HEK293 (cell line): ENCODE results near the gene CSMD2.
"Not testable (repeated sequence)": the region's sequence is repeated elsewhere in the genome, so short reads cannot be mapped to it uniquely, and the experiment has no call there.

ENCODE experiments used
- CTCF ChIA-PET: fragments of 350-600 bp; formaldehyde crosslinking; extraction: SDS; loops from one replicate; lab custom pipeline; 2021; ENCODE audit warnings: antibody characterized with exemption; lab: Yijun Ruan, JAX
- POLR2A ChIA-PET: fragments of 300-600 bp; formaldehyde crosslinking; extraction: SDS; loops from one replicate; lab custom pipeline; 2020; ENCODE audit warnings: antibody characterized with exemption, inconsistent platforms; lab: Yijun Ruan, JAX
- H3K27ac ChIP-seq: fragments of 200-500 bp; sonication (Bioruptor generic); 2 replicates; pipeline ENCODE4 v1.5.1; 2014; ENCODE audit warnings: low read depth, low read length, control low read depth, inconsistent platforms; ENCODE audit errors: extremely low read depth
- H3K36me3 ChIP-seq, 2 experiments: fragments of 200-500 bp in 1 of 2; sonication (Bioruptor generic) in 1 of 2; 1 replicate in 1 of 2; 2 replicates in 1 of 2; pipeline ENCODE4 v1.5.1; 2014 to 2017; ENCODE audit warnings: inconsistent platforms in 2 of 2, low read length in 2 of 2; ENCODE audit not compliant: control insufficient read depth in 2 of 2, insufficient read depth in 1 of 2
- H3K4me1 ChIP-seq: fragments of 200-500 bp; sonication (Bioruptor generic); 2 replicates; pipeline ENCODE4 v1.5.1; 2014; ENCODE audit warnings: mild to moderate bottlenecking, low read length, inconsistent platforms; ENCODE audit not compliant: control insufficient read depth, insufficient read depth
- H3K4me3 ChIP-seq: 2 replicates; pipeline ENCODE4 v1.5.1; 2011; ENCODE audit warnings: low read depth, mild to moderate bottlenecking, control low read depth, low read length, moderate library complexity
- H3K9me3 ChIP-seq: fragments of 200-500 bp; sonication (Bioruptor generic); 2 replicates; pipeline ENCODE4 v1.5.1; 2014; ENCODE audit warnings: low read depth, low read length, inconsistent platforms; ENCODE audit not compliant: control insufficient read depth, insufficient read depth
- BCL6B ChIP-seq: fragments of 450-650 bp; formaldehyde crosslinking; IDR thresholded peaks from 2 replicates; pipeline ENCODE4 v1.5.1; 2017; ENCODE audit warnings: missing biosample characterization, missing genetic modification characterization
- OSR2 ChIP-seq: fragments of 450-650 bp; formaldehyde crosslinking; IDR thresholded peaks from 2 replicates; pipeline ENCODE4 v1.5.1; 2016; ENCODE audit warnings: missing biosample characterization, missing genetic modification characterization
- ZBTB48 ChIP-seq: fragments of 450-650 bp; formaldehyde crosslinking; IDR thresholded peaks from 2 replicates; pipeline ENCODE4 v1.5.1; 2016; ENCODE audit warnings: missing biosample characterization, missing genetic modification characterization
- ZNF132 ChIP-seq: fragments of 450-650 bp; formaldehyde crosslinking; IDR thresholded peaks from 2 replicates; pipeline ENCODE4 v1.5.1; 2017; ENCODE audit warnings: missing biosample characterization, missing genetic modification characterization, borderline replicate concordance
- ZNF146 ChIP-seq: fragments of 450-650 bp; formaldehyde crosslinking; IDR thresholded peaks from 2 replicates; pipeline ENCODE4 v1.5.1; 2016; ENCODE audit warnings: missing biosample characterization, missing genetic modification characterization
- ZNF214 ChIP-seq: fragments of 450-650 bp; formaldehyde crosslinking; IDR thresholded peaks from 2 replicates; pipeline ENCODE4 v1.5.1; 2017; ENCODE audit warnings: missing biosample characterization, mild to moderate bottlenecking, missing genetic modification characterization, borderline replicate concordance
- ZNF239 ChIP-seq: fragments of 450-650 bp; formaldehyde crosslinking; IDR thresholded peaks from 2 replicates; pipeline ENCODE4 v1.5.1; 2016; ENCODE audit warnings: missing biosample characterization, missing genetic modification characterization
- ZNF266 ChIP-seq: fragments of 450-650 bp; formaldehyde crosslinking; IDR thresholded peaks from 2 replicates; pipeline ENCODE4 v1.5.1; 2016; ENCODE audit warnings: missing biosample characterization, missing genetic modification characterization, low read depth
- ZNF311 ChIP-seq: fragments of 450-650 bp; formaldehyde crosslinking; IDR thresholded peaks from 2 replicates; pipeline ENCODE4 v1.5.1; 2017; ENCODE audit warnings: missing biosample characterization, missing genetic modification characterization, borderline replicate concordance
- ZNF37A ChIP-seq: fragments of 450-650 bp; IDR thresholded peaks from 2 replicates; pipeline ENCODE4 v1.5.1; 2018; ENCODE audit warnings: missing biosample characterization, missing genetic modification characterization
- ZNF561 ChIP-seq: fragments of 450-650 bp; IDR thresholded peaks from 2 replicates; pipeline ENCODE4 v1.5.1; 2018; ENCODE audit warnings: missing biosample characterization, missing genetic modification characterization, borderline replicate concordance
- ZNF585B ChIP-seq: fragments of 450-650 bp; formaldehyde crosslinking; IDR thresholded peaks from 2 replicates; pipeline ENCODE4 v1.5.1; 2016; ENCODE audit warnings: missing biosample characterization, missing genetic modification characterization
- ZNF596 ChIP-seq: fragments of 450-650 bp; IDR thresholded peaks from 2 replicates; pipeline ENCODE4 v1.5.0; 2018; ENCODE audit warnings: missing biosample characterization, mild to moderate bottlenecking, missing genetic modification characterization, moderate library complexity
- ZNF600 ChIP-seq: fragments of 450-650 bp; formaldehyde crosslinking; IDR thresholded peaks from 2 replicates; pipeline ENCODE4 v1.5.1; 2016; ENCODE audit warnings: missing biosample characterization, missing genetic modification characterization
- ZNF747 ChIP-seq: fragments of 450-650 bp; formaldehyde crosslinking; IDR thresholded peaks from 2 replicates; pipeline ENCODE4 v1.5.1; 2016; ENCODE audit warnings: missing biosample characterization, missing genetic modification characterization
- TF ChIP-seq, protein P1 (sequence below): fragments of 450-650 bp; formaldehyde crosslinking; IDR thresholded peaks from 2 replicates; pipeline ENCODE4 v1.5.1; 2016; ENCODE audit warnings: missing biosample characterization, missing genetic modification characterization, borderline replicate concordance
- TF ChIP-seq, protein P2 (sequence below): fragments of 450-650 bp; formaldehyde crosslinking; IDR thresholded peaks from 2 replicates; pipeline ENCODE4 v1.5.1; 2016; ENCODE audit warnings: missing biosample characterization, missing genetic modification characterization

The CSMD2 gene

GRCh38 chr1:34018285-34018684, 146.7 kb downstream of the CSMD2 start (continued):
- TF ChIP-seq, protein P1, sequence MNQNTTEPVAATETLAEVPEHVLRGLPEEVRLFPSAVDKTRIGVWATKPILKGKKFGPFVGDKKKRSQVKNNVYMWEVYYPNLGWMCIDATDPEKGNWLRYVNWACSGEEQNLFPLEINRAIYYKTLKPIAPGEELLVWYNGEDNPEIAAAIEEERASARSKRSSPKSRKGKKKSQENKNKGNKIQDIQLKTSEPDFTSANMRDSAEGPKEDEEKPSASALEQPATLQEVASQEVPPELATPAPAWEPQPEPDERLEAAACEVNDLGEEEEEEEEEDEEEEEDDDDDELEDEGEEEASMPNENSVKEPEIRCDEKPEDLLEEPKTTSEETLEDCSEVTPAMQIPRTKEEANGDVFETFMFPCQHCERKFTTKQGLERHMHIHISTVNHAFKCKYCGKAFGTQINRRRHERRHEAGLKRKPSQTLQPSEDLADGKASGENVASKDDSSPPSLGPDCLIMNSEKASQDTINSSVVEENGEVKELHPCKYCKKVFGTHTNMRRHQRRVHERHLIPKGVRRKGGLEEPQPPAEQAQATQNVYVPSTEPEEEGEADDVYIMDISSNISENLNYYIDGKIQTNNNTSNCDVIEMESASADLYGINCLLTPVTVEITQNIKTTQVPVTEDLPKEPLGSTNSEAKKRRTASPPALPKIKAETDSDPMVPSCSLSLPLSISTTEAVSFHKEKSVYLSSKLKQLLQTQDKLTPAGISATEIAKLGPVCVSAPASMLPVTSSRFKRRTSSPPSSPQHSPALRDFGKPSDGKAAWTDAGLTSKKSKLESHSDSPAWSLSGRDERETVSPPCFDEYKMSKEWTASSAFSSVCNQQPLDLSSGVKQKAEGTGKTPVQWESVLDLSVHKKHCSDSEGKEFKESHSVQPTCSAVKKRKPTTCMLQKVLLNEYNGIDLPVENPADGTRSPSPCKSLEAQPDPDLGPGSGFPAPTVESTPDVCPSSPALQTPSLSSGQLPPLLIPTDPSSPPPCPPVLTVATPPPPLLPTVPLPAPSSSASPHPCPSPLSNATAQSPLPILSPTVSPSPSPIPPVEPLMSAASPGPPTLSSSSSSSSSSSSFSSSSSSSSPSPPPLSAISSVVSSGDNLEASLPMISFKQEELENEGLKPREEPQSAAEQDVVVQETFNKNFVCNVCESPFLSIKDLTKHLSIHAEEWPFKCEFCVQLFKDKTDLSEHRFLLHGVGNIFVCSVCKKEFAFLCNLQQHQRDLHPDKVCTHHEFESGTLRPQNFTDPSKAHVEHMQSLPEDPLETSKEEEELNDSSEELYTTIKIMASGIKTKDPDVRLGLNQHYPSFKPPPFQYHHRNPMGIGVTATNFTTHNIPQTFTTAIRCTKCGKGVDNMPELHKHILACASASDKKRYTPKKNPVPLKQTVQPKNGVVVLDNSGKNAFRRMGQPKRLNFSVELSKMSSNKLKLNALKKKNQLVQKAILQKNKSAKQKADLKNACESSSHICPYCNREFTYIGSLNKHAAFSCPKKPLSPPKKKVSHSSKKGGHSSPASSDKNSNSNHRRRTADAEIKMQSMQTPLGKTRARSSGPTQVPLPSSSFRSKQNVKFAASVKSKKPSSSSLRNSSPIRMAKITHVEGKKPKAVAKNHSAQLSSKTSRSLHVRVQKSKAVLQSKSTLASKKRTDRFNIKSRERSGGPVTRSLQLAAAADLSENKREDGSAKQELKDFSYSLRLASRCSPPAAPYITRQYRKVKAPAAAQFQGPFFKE (tag by site-specific recombination): no peak
- TF ChIP-seq ZNF585B (tag by site-specific recombination): no peak
- no peak for TF ChIP-seq ZNF214 (tag by site-specific recombination)
- no peak for TF ChIP-seq ZNF266 (tag by site-specific recombination)

DNA sequence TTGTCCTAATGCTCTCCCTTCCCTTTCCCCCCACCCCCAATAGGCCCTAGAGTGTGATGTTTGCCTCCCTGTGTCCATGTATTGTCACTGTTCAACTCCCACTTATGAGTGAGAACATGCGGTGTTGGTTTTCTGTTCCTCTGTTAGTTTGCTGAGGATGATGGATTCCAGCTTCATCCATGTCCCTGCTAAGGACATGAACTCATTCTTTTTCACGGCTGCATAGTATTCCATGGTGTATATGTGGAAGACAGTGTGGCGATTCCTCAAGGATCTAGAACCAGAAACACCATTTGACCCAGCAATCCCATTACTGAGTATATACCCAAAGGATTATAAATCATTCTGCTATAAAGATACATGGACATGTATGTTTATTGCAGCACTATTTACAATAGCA, 148.7 kb downstream of the CSMD2 start:
- peak; percentile 80 for TF ChIP-seq ZNF146 (tag by site-specific recombination)
- CTCF ChIA-PET, H3K27ac ChIP-seq, H3K36me3 ChIP-seq, POLR2A ChIA-PET, H3K9me3 ChIP-seq, H3K4me3 ChIP-seq, H3K4me1 ChIP-seq: not testable (repeated sequence)

DNA sequence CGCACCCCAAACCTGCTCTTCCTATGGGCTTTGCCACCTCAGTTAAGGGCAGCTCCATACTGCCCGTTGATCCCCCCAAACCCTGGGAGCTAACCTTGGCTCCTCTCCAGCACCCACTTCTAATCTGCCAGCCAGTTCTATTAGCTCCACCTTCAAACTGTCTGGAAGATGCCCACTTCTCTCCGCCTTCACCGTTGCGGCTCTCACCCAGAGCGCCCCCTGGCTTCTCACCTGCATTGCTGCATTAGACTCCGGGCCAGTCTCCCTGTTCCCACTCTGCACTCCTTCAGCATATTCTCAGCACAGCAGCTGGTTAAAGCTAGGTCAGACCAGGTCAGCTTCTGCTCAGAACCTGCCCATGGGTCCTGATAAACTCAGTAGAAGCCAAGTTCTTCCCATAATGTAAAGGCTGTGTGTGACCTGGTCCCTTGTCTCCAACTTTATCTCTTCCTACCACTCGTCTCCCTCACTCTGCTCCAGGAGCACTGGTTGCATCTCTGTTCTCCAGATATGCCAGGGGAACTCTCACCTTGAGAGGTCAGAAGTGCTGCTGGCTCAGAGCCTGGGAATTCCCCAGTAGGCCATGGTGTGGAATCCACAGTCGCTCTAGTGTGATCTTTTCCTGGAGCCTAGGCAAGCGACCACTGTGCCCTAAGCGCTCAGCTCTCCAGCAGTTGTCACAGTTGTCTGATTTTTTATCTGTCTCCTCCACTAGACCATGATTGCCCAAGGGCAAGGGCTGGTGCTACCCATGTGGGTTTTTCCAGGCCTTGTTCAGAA, 150.9 kb downstream of the CSMD2 start:
- CTCF ChIA-PET: interaction anchor here (0.5 to 2.4 kb wide), 45 partner anchors 9 to 838 kb away, joined by 3 to 20 read pairs (median 4); no protein-coding TSS in a partner anchor
- Histone ChIP-seq H3K9me3 (no peaks in the 10 kb centered on the region), H3K27ac (no peak overlapping the region), H3K4me3 (no peak overlapping the region), H3K4me1 (no peaks in the 10 kb centered on the region), H3K36me3 (no peaks in the 10 kb centered on the region)
- POLR2A ChIA-PET: no interaction called here
- no peak for TF ChIP-seq OSR2
- TF ChIP-seq, protein P2, sequence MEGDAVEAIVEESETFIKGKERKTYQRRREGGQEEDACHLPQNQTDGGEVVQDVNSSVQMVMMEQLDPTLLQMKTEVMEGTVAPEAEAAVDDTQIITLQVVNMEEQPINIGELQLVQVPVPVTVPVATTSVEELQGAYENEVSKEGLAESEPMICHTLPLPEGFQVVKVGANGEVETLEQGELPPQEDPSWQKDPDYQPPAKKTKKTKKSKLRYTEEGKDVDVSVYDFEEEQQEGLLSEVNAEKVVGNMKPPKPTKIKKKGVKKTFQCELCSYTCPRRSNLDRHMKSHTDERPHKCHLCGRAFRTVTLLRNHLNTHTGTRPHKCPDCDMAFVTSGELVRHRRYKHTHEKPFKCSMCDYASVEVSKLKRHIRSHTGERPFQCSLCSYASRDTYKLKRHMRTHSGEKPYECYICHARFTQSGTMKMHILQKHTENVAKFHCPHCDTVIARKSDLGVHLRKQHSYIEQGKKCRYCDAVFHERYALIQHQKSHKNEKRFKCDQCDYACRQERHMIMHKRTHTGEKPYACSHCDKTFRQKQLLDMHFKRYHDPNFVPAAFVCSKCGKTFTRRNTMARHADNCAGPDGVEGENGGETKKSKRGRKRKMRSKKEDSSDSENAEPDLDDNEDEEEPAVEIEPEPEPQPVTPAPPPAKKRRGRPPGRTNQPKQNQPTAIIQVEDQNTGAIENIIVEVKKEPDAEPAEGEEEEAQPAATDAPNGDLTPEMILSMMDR (tag by site-specific recombination): peak; percentile 60

- Histone ChIP-seq H3K4me3 (no peak overlapping the region), H3K9me3 (no peaks in the 10 kb centered on the region), H3K36me3 (no peaks in the 10 kb centered on the region), H3K27ac (no peak overlapping the region), H3K4me1 (no peaks in the 10 kb centered on the region)
- ChIA-PET CTCF (interaction anchor here (0.5 to 2.4 kb wide), 29 partner anchors 9 to 1679 kb away, joined by 3 to 20 read pairs (median 5); no protein-coding TSS in a partner anchor), POLR2A (no interaction called here)
- no peak for TF ChIP-seq ZBTB48 (tag by site-specific recombination)
- TF ChIP-seq ZNF132: no peak
- TF ChIP-seq BCL6B: no peak
- no peak for TF ChIP-seq ZNF37A (tag by site-specific recombination)
- no peak for TF ChIP-seq ZNF561
- TF ChIP-seq ZNF600 (tag by site-specific recombination): no peak
- no peak for TF ChIP-seq ZNF747
- TF ChIP-seq ZNF585B (tag by site-specific recombination): no peak
- TF ChIP-seq ZNF239 (tag by site-specific recombination): no peak
- no peak for TF ChIP-seq ZNF311 (tag by site-specific recombination)
- no peak for TF ChIP-seq ZNF596
Observed at GRCh38 chr1:34013136-34013535, 151.9 kb downstream of the CSMD2 start.
